HG02678 (cell line): ENCODE results near the gene ARL6IP5.
A peak's percentile ranks its signal among the peaks of the same experiment; 100 is the strongest.

ENCODE experiments used
- ATAC-seq: cut with Tn5 transposase; IDR thresholded peaks from one replicate; pipeline ENCODE4 v1.9.1; 2021; ENCODE audit warnings: mild to moderate bottlenecking, moderate library complexity; ENCODE audit not compliant: unreplicated experiment

The ARL6IP5 gene

DNA sequence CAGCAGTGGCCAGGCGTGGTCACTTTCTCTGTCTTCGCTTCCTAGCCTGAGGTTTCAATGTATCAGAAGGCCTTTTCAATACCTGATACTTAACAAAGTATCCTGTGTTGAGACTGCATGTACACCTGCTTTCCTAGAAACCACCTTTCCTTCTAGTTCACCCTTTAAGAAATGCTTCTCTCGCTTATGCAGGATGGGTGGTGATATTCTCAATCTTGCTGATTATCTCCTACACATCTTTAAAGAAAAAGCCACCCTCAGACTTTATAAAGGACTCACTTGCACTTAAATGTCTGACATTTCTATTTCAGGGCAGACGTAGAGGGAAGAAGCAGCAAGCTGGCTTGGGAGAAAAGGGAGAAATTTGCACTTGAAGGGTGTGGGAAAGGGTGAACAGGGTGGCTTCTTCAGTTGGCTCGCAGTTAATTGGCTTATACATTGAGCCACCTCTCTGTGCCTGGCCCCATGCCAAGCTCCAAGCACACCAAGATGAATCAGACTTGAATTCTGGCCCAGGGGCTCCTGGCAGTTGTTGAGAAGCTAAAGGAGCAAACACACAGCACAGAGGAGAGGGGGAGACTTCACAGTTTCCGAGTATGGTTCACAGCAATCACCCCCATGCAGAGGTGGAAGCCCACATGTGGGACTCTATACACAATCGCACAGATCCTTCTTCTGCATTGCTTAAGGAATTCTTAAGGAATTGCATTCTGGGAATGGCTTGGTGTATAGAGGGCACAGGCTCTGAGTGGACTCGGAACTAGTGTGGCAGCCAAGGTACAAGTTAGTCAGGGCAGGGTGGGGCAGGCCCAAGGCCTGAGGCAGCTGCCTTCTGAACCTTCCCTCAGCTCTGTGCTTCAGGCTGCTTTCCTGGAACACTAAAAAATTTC lies 1.3 kb downstream of the ARL6IP5 start:
- no peak for ATAC-seq

DNA sequence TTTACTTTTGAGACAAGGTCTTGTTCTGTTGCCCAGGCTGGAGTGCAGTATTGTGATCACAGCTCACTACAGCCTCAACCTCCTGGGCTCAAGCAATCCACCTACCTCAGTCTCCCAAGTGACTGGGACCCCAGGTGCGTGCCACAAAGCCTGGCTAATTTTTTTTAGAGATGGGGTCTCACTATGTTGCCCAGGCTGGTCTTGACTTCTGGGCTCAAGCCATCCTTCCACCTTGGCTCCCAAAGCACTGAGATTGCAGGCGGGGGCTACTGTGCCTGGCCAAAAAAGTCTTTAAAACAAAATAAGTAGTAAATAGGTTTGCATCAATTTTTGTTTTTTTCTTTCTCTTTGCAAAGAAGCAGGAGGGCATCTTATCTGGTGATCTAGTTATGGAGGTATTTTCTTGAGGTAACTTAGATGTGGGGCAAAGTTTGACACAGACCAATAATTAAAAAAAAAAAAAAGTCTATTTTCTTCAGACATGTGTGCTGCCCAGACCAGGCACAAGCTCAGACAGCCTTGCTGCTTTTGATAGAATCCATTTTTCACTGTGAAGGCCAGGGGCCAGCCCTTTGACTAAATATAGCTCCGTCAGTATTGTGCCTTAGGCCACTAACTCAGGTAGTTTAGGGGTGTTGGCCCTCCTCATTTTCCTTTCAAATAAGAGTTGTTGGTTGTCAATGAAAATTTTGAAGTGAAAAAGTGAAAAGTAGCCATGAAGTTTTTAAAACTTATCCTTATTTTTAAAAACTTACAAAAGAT lies 2.5 kb downstream of the ARL6IP5 start:
- ATAC-seq, result no peak

- peak; percentile 28 for ATAC-seq
Measured at GRCh38 chr3:69088063-69088462, 3.3 kb downstream of the ARL6IP5 start.

GRCh38 chr3:69090021-69090420 lies 5.3 kb downstream of the ARL6IP5 start:
- ATAC-seq, result no peak

DNA sequence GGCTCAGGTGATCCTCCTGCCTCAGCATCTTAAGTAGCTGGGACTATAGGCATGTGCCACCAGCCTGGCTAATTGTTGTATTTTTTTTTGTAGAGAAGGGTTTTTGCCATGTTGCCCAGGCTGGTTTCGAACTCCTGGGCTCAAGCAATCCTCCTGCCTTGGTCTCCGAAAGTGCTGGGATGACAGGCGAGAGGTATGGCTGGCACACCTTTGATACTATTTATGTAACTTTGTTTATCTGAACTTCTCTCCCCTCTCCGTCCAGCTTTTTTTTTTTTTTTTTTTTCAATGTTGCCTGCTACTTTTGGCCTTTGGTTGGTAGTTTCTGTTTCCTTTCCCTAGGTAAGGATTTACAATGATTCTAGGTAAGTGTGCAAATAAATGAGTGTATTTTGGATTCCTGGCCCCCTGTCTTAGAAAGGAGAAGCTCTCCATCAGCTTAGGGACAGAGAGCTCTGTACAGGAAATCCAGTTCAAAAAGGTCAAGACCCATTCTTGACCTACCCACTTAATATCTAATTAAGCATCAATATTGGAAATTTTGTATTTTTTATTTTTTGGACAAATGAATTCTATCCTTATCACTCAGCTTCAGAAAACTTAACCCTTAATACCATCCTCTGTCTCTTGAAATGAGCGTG lies 6.8 kb downstream of the ARL6IP5 start:
- no peak for ATAC-seq

GRCh38 chr3:69092030-69092516 lies 7.3 kb downstream of the ARL6IP5 start:
- ATAC-seq, result peak; percentile 72

DNA sequence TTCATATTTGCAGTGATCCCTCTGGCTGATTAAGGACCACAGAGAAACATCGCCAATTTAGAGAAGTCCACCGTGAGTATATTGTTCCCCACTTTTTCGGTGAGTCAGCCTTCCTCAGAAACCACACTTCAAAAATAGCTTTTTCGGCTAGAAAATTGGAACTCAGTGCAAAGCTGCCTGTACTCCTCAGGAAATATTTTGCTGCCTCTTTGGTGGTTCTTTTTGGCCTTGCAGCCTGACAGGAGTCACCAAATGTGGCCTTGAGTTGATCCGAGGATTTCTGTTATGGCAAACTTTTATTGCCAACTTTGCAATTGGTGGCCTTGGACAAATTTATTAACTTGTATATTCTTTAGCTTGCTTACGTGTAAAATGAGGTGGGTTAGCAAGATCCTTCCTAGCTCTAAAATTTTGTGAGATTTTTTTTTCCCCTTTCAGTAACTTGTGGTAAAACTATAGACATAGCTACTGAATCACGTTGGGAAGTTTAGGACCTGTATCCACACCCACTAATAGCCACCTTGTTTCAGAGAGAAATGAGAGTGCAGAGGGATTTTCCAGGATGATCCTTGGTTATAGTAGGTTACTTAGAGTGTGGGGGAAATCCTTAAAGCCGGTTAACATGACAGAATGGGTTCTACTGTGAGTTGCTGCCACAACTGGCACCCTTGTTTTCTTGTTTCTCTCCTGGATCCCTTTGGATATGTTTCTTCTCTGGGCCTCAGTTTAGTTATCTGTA lies 9.9 kb downstream of the ARL6IP5 start:
- ATAC-seq, result no peak

- ATAC-seq, result peak; percentile 29
Measured at GRCh38 chr3:69095636-69096035, 10.9 kb downstream of the ARL6IP5 start.

DNA sequence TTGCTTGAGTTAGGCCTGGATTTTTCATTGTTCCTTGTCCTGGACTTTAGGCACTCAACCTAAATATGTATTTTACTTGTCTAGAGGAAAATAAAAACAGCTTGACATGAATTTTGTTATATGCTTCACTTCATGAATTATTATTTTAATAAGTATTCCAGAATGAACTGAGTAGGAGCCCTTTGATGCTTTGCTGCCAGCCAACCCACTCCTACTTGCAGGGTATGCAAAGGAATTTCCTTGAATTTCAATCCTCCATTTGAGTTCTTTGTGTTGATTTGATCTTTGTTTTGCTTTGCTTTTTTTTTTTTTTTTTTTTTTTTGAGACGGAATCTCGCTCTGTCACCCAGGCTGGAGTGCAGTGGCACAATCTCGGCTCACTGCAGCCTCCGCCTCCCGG lies 11.6 kb downstream of the ARL6IP5 start:
- ATAC-seq, result no peak

GRCh38 chr3:69097407-69098086 lies 12.8 kb downstream of the ARL6IP5 start:
- ATAC-seq, result no peak

DNA sequence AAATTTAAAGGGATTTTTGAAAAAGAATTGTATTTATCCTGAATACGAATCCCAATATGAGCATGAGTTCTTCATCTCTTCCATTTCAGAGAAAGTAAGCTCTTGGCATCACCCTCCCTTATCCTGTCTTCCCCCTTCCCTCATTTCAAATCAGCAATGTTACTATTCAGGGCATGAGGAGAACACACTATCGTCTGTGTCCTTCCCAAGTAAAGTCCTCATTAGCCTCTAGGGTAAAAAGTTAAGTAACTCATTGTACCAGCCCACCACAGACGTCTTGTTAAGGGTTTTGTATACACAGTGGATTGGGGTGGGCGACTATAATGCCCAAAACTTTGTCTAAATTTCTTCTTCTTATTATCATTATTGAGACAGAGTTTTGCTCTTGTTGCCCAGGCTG lies 14.8 kb downstream of the ARL6IP5 start:
- ATAC-seq, result no peak

GRCh38 chr3:69102384-69102783 lies 17.6 kb downstream of the ARL6IP5 start:
- no peak for ATAC-seq

GRCh38 chr3:69103123-69103522 lies 18.4 kb downstream of the ARL6IP5 start:
- ATAC-seq, result no peak

- ATAC-seq, result no peak
Measured at GRCh38 chr3:69104586-69104985, 19.8 kb downstream of the ARL6IP5 start.

DNA sequence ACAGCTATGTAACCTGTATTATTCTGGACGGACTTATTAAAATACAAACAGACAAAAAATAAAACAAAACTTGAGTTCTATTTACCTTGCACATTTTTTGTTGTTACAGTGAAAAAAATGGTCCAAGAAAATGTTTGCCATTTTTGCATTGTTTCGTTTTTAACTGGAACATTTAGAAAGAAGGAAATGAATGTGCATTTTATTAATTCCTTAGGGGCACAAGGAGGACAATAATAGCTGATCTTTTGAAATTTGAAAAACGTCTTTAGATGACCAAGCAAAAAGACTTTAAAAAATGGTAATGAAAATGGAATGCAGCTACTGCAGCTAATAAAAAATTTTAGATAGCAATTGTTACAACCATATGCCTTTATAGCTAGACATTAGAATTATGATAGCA lies 20.6 kb downstream of the ARL6IP5 start:
- ATAC-seq, result no peak

DNA sequence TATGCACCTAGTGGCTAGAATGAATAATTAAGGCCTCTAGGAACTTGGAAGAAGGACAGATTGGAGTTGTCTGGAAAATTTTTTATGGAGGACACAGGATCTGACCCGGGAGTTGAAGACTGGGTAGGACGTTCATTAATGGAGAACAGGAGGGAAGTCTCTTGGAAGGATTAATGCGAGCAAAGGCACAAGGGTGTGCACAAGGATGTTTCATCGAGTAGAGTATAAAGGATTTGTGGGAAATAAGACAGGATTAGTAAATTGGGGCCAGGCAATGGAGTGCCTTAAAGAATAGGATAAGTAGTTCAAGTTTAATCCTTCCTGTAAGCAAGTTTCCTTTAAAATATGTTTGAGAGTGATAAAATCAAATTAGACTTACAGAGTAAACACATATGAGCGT lies 23.1 kb downstream of the ARL6IP5 start:
- ATAC-seq, result no peak

- ATAC-seq, result no peak
Measured at GRCh38 chr3:69108811-69109210, 24.1 kb downstream of the ARL6IP5 start.

- no peak for ATAC-seq
Measured at GRCh38 chr3:69110941-69111546, 26.3 kb downstream of the ARL6IP5 start.

DNA sequence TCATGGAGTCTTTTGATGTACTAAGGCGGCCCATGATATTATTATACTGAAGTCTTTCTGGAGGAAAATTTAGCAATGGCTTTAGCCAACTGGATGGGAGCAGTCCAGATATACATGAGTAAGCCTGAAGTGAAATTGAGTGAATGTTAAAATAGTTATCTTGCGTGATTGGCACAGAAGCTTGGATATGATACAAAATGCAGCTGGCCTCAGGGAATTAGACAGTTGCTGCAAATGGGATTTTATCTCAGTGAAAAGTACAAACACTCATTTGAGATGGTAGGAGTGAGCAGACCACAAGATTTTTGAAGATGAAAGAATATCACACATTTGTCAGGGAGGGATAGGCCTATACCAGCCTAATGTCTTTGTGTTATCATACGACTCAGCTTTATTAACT lies 28.8 kb downstream of the ARL6IP5 start:
- ATAC-seq, result no peak

- no peak for ATAC-seq
Measured at GRCh38 chr3:69115731-69116130, 31.0 kb downstream of the ARL6IP5 start.
